GM10847 (cell line): Measurements from ENCODE around the gene DAAM2.

Source experiments
- POLR2A ChIP-seq: IDR thresholded peaks from 2 replicates; pipeline ENCODE4 v1.6.1; 2011; ENCODE audit not compliant: insufficient read length; ENCODE audit errors: extremely low read depth

DAAM2 gene

DNA sequence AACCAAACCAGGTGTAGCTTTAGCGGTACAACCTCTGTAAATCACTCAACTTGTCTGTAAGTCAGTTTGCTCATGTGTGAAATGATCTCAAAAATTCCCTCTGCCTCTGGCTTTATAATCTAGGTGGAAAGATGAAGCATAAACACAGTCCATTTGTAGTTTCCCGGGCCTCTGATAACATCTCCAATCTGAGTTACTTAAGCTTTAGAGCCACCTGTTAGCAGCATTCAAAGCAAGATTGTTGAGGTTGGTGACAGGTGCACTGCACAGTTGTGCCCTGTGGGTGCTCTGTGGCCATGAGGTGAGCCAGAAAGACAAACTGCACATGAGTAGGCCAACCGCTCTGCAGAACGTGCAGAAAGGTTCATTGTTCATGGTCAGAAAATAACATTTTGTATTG lies 88.4 kb downstream of the DAAM2 start:
- no peak for TF ChIP-seq POLR2A

DNA sequence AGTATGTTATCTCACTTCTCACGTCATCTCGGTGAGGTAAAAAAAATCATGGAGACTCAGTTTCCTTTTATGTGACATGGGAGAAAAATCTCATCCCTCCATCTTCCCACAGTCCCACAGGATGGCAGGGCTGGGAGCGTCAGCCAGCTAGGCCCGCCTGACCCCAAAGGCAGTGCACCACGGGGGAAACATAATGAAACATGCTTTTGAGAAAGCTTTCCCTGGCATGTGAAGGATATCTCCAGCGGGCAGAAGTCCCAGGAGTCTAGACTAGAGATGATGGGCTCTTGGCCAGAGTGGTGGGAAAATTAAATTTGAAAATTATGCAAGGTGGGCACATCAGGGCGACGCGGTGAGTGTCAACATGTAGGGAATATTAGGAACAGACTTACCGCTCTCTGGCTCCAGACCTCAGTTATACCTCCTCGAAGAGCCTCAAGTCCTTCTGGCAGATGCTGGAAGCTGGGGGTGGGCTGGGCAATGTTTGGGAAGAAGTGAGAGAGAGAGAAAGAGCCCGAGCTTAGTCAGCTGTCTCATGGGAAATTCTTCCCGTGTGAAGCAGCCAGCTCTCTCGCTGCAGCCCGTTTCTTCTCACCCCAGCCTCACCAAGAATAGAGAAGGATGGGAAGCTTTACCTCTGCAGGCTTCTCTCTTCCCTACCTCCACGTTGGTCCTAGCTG lies 89.8 kb downstream of the DAAM2 start:
- no peak for TF ChIP-seq POLR2A

DNA sequence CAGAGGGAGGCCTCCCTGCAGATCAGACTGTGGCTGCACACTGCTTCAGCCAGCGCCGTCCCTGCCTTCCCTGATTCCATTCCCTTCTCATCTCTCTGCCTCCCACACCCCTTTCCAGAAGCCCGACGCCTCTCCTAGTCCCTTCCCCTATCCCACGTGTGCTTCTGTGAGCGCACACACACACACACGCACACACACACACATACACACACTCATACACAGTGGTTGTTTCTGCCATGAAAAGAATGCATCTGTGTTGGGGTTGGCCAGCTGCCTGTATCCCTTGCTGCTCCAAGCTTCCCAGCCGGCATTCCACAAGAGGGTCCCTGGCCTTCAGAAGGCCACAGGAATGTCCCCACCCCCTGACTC lies 90.3 kb downstream of the DAAM2 start:
- no peak for TF ChIP-seq POLR2A

DNA sequence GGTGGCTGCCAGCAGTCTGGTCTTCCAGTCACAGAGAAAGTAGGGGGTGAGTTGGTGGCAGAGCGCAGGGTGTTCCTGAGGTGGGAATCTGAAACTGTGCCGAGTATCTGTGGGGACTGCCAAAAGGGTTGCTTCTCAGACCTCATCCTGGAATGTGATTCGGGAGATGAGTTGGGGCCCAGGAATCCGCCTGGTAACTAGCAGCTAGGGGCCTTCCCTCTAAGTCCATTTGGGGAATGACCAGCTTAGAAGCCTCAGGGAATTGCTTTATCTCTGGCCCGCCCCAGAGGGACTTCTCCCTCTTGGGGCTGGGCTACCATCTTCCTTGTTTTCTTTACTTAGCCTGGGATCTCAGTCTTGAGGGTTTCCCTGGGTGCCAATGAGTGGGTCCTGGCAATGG lies 92.5 kb downstream of the DAAM2 start:
- no peak for TF ChIP-seq POLR2A

DNA sequence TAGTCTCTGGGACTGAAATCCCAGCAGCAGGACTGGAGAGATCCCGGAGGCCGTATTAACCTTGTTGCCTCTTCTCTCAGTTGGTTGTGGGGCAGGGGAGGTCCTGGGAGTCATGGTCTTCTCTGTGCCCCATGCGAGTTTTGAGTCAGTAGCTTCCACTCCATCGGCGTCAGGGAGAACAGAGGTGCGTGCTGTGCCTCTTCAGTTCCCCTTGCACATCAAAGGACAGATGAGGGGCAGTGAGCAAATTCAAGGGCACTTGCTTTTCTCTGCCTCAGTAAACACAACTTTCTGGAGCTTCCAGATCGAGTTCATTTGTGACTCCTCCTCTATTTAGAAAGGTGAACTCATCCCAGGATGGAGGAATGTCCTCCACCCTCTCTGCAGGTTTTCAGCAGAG lies 93.5 kb downstream of the DAAM2 start:
- TF ChIP-seq POLR2A, result no peak

DNA sequence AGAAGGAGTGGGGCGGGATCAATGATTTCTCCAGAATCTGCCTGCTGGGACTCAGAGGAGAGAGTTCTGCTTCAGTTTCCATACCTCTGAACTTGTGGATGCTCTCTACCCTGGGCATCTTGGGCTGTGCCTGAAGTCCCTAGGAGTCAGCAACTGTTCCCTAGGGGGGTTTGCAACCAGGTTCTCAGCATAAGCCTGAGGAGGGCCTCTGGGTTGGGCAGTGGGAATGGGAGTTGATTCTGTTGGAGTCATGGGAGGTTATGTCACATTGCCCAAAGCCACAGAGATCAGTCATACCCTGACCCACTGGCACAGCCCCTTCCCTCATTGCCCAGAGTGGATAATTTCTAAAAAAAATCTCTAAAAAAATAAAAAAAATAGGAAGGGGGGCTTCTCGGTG lies 94.7 kb downstream of the DAAM2 start:
- TF ChIP-seq POLR2A, result no peak

DNA sequence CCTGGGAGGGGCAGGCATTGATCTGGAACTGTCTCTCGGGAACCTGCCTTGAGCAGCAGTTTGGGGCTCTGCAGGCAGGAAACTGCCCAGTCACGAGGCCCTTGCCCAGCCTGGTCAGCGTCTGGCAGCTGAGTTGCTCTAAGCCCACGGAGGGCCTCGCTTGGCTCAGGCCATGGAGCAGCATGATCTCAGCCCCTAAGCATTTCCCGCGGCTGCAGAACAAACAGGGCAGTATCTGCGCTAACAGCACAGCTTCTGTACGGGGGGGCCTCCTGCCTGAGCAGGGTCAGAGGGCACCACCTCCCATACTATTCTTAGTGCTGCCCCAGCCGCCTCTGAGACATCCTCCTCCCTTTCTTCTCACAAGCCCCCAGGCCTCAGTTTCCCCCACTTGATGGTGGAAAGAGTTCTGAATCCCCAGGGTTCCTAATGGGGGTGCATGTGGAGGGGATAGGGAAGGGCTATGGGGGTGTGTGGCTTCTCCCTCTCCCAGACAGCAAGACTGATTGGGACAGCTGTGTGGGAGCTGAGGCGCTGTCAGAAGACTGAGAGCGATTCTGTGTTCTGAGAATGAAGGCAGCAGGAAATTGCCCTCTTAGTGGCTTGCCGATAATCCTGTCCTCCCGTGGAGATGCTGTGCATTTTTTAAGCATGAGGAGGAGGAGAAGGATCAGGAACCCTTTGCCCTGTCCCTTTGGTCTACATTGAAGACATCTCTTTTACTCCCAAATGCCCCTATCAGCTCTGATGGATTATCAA lies 95.7 kb downstream of the DAAM2 start:
- TF ChIP-seq POLR2A, result no peak

DNA sequence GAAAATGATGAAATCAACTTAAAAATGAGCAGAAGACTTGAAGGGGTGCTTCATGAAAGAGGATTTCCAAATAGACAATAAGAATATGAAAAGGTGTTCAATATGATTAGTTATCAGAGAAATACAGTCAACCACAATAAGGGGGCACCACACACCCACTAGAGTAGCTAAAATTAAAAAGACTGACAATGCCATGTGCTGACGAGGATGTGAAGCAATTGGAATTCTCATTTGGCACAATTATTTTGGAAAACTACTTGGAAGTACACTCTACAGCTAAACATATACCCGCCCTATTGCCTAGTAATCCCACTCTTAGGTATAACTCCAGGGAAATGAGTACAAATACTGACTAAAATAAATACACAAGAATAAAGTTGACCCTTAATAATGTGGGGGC lies 97.1 kb downstream of the DAAM2 start:
- TF ChIP-seq POLR2A, result no peak

DNA sequence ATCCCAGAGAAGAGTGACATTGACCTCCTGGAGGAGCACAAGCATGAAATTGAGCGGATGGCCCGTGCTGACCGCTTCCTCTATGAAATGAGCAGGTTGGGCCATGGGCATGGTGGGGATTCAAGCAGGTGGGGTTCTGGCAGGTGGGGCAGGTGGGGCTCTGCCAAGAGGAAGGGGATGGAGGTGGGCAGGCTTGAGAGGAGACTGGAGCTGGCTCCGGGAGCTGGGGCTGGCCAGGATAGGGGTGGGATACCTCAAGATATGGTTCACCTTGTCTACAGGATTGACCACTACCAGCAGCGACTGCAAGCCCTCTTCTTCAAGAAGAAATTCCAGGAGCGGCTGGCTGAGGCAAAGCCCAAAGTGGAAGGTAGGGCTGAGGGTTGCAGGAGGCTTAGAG lies 99.2 kb downstream of the DAAM2 start:
- TF ChIP-seq POLR2A, result no peak

DNA sequence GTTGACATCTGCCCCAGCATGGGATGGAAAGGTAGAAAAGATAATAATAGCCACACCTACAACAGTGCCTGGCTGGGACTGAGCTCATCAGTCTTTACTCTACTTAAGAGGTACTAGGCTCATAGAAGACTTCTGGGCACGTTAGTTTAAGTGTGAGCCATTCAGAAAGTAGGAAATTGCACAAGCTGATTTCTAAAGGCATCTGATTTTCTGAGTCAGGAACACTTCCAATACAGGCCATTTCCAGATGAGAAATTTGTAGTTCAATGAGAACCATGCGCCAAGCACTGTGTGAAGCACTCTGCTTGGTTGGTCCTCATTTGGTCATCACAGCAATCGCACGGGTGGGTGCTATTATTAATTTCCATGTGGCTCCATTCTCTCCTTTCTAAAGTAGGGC lies 99.8 kb downstream of the DAAM2 start:
- TF ChIP-seq POLR2A, result no peak

DNA sequence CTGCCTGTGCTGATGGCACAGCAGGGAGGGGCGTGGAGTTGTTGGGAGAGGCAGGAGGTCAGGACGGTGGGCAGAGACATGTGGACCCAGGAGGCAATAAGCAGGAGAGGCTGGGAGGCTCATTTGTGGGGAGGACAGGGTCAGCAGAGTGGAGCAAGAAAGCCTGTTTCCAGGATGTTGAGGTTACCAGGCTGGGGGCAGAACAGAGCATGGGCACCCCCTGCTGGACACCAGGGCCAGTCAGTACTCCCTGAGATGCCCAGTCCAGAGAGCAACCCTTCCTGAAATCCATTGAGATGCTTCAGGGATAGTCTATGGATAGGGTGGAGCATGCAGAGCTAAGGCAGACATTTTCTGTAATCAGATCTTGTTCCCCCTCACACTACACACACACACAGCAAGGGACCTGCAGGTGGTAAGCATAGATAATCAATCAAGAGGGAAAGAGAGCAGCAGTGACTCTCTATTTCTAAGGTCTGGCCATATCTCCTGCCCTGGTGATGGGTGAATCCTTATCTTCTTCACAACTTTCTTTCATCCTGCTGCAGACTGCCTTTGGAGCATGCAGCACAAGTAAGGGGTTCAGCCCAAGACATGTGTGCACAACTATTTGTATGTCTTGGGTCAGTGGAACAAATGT lies 100.4 kb downstream of the DAAM2 start:
- no peak for TF ChIP-seq POLR2A

DNA sequence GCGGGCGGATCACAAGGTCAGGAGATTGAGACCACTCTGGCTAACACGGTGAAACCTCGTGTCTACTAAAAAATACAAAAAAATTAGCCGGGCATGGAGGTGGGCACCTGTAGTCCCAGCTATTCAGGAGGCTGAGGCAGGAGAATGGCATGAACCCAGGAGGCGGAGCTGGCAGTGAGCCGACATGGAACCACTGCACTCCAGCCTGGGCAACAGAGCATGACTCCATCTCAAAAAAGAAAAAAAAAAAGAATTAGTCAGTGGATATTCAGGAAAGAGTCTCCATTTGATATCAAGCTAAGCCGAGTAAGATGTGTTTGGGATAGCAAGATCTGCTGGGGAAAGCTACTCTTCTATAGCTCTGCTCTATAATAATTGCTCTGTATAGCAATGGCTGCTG lies 101.1 kb downstream of the DAAM2 start:
- no peak for TF ChIP-seq POLR2A

DNA sequence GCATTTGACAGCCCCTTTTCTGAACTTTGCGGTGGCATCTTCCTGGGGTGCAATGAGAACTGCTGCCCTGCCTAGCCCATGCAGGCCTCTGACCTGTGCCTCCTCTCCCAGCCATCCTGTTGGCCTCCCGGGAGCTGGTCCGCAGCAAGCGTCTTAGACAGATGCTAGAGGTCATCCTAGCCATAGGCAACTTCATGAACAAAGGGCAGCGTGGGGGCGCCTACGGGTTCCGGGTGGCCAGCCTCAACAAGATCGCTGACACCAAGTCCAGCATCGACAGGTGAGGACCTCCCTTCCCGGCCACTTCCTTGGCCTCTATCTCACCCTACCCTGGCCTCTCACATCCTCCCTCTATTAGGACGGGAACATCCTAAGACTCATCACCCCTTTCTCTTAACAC lies 104.5 kb downstream of the DAAM2 start:
- no peak for TF ChIP-seq POLR2A

DNA sequence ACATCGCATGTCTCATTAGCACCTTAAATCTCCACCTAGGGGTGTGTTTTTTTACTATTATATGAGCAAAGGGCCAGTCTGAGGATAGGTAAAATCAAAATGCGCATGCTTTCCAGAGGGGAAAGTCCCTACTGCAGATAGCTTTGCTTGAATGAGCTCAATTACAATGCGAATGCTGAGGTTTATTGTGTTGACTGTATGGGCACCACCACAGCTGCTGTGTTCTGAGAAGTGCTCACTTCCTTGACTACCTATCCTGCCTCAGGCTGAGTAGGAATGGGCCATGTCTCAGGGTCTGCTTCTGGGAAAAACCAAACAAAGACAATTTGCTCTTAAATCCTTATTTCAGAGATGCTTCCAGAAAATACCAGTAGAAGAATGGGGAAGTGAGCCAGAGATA lies 105.5 kb downstream of the DAAM2 start:
- TF ChIP-seq POLR2A, result no peak

DNA sequence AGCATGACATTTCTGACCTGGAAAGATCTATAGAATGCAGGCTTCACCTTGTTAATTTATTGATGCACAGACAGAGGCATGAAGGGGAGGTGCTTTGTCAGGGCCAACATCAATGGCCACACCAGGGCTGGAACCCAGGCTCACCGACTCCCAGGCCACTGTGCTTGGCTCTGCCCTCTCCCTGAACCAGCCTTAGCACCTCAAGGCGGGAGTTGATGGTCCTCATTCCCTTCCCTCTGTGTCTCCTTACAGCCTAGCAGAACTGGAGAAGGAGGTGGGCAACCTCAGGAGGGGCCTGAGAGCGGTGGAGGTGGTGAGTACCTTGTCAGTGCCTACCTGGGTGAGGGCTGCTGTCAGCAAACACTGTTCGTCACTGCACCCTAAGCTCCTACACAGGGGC lies 106.4 kb downstream of the DAAM2 start:
- no peak for TF ChIP-seq POLR2A

DNA sequence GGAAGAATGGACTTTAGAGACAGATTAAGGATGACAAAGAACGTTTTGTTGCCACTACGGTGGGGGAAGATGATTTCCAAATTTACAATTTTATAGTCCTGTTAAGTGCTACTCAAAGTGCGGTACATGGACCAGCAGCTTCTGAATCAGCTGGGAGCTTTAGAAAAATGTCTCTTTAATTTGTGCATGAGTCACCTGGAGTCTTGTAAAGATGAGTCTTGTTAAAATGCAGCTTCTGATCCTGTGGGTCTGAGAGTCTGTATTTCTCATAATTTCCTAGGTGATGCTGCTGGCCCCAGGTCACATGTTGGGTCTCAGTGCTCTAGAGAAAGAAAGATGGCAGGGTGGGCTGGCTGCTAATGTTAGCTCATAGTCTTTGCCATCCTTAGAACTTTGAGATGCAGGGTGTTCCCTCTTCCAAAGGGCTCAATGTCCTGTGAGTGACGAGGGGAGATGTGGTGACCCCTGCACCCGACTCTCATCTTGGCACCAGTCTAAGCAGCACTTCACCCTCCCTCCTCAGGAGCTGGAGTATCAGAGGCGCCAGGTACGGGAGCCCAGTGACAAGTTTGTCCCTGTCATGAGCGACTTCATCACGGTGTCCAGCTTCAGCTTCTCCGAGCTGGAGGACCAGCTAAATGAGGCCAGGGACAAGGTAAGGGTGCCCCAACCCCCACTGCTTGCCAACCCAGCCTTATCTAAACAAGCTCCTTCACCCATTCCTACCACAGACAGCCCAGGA lies 107.5 kb downstream of the DAAM2 start:
- TF ChIP-seq POLR2A, result no peak
